ENCODE measurements around the gene NOC2L.
"Not testable (repeated sequence)": the region's sequence is repeated elsewhere in the genome, so short reads cannot be mapped to it uniquely, and the experiment has no call there.

The NOC2L gene

GRCh38 chr1:904310-904950 is 54.6 kb downstream of the NOC2L start:
- peak; percentile 51 for DNase-seq (ENCODE audit: low read depth, low spot score)

DNA sequence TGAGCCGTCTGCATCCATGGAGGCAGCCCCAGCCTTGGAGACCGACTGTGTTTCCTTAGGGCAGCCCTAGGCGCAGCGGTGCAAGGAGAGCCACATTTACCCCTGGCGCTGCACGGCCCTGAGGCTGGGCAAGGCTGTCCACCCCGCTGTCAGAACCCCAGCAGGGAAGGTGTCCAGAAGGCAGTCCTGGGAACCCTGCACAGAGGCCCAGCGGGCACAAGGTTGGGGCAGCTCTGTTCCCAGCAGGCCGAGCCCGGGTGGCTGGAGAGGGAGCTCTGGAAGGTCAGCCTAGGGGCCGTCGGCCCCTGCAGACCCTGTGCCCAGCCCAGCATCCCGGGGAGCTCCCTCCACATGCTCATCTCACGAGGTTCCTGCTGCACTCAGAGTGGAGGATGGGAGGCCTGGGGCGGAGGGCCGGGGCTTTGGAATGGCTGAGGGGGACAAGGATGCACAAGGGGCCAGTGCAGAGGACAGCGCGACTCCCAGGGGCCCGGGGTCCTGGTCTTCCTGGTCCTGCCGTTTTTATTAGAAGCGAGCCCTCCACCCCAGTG is 55.3 kb downstream of the NOC2L start:
- DNase-seq (ENCODE audit: low read depth, low spot score) = no peak

GRCh38 chr1:903305-903704 is 55.8 kb downstream of the NOC2L start:
- DNase-seq (ENCODE audit: low read depth, low spot score) = no peak

DNA sequence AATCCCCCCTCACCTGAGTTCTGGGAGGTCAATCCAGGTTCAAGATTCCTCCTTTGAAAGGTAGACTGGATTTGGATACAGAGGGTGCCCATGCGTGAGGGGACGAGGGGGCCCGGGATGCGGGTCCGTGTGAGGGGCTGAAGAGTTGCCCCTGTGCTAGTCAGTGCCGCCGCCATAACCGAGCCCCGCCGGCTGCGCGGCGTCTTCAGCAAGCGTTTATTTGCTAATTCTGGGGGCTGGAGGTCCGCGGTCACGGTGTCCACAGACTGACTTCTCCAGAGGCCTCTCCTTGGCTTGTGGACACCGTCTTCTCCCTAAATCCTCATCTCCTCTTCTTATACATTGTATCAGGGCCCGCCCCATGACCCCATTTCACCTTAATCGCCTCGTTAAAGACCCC is 56.3 kb downstream of the NOC2L start:
- no peak for DNase-seq (ENCODE audit: low read depth, low spot score)

GRCh38 chr1:901108-901859 is 57.8 kb downstream of the NOC2L start:
- DNase-seq (ENCODE audit: low read depth, low spot score) = no peak

DNA sequence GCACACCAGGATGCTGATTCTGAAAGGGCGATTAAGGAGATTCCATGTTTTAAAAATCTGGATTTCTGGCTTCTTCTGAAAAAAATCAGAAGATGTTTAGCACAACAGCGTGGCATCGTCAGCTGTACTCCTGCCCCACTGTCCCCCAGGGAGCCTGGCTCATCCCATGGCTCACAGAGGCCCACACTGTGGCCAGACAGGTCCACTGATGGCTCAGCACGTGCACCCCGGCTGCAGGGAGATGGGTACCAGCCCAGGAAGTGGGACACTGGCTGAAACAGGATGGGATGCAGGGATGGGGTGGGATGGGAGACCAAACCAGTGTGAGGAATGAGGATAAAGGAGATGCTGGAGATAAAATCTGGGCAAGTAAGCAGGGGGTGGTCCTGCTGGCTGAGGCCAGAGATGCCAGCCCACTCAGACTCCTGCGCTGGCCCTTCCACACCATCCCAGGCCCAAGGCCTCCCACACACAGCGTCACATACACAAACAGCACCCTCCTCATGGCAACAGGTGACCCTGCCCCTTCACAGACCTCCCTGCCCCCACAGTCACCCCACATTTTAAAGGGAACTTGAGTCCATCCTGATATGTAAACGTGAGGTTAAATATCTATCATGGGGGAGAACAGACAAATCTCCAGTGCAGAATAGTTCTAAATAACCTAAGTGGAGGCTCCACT is 59.3 kb downstream of the NOC2L start:
- DNase-seq (ENCODE audit: low read depth, low spot score) = no peak

DNA sequence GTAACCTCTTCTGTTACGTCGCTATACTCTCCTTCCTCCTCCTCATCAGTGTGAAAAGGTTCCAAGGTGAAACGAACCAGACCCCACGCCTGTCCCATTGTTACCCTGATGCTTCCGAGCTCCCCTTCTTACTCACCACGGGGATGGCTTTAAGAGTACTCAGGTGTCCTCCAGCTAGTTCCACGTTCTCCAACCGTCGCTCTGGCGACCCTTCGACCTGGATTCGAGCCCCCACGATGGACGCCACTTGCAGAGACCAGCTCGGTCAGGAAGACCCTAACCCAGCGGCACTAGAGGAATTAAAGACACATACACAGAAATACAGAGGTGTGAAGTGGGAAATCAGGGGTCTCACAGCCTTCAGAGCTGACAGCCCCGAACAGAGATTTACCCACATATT is 61.1 kb downstream of the NOC2L start:
- not testable (repeated sequence) for DNase-seq (ENCODE audit: low read depth, low spot score)

DNA sequence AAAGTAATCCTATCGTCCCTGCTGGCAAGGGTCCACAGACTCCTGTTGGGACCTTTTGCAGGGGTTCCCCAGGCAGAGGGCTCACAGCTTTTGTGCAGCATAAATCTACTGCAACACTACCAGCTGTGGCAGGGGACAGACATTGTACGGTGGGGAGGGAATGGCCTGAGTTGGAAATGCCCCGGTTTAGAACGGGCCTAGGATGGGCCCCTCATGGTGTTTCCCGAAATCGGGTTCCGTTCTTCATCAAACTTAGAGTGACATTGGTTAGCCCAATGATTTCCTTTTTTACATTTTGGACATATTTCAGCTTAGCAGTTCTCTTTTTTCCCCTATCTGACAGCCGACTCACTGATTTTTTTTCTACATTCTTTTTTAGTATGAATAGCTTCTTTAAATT is 61.8 kb downstream of the NOC2L start:
- DNase-seq (ENCODE audit: low read depth, low spot score) = no peak
